Measurements from ENCODE around the gene NRGN.

Gene NRGN

GRCh38 chr11:124778281-124778680, 38.5 kb downstream of the NRGN start:
- in situ Hi-C loops (cut with MboI; ENCODE audit: low sequenced_read_pairs): no loop called here

- in situ Hi-C loops (cut with MboI; ENCODE audit: low sequenced_read_pairs): no loop called here
Observed at GRCh38 chr11:124779568-124779967, 39.8 kb downstream of the NRGN start.

- in situ Hi-C loops (cut with MboI; ENCODE audit: low sequenced_read_pairs): no loop called here
Observed at GRCh38 chr11:124783002-124783401, 43.3 kb downstream of the NRGN start.

DNA sequence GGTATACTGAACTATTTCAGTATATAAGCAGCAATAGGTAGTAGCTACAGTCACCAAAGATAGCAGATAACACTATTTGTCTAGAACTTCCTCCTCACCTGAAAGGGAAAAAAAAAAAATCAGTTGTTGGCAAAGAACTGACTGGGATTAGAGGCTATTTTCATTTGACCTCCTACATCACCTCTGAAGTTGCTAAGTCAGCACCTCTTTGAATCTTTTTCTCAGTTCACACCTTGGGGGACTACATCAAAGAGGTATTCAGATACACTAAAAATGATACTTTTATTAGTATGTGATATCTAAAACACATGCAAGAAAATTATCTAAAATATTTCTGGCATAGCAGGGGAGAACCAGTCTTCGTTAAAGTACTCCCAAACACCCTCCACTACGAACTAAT, 44.3 kb downstream of the NRGN start:
- in situ Hi-C loops (cut with MboI; ENCODE audit: low sequenced_read_pairs): no loop called here

- in situ Hi-C loops (cut with MboI; ENCODE audit: low sequenced_read_pairs): no loop called here
Observed at GRCh38 chr11:124788521-124788920, 48.8 kb downstream of the NRGN start.

GRCh38 chr11:124791626-124792341, 52.0 kb downstream of the NRGN start:
- in situ Hi-C loops (cut with MboI; ENCODE audit: low sequenced_read_pairs): no loop called here

DNA sequence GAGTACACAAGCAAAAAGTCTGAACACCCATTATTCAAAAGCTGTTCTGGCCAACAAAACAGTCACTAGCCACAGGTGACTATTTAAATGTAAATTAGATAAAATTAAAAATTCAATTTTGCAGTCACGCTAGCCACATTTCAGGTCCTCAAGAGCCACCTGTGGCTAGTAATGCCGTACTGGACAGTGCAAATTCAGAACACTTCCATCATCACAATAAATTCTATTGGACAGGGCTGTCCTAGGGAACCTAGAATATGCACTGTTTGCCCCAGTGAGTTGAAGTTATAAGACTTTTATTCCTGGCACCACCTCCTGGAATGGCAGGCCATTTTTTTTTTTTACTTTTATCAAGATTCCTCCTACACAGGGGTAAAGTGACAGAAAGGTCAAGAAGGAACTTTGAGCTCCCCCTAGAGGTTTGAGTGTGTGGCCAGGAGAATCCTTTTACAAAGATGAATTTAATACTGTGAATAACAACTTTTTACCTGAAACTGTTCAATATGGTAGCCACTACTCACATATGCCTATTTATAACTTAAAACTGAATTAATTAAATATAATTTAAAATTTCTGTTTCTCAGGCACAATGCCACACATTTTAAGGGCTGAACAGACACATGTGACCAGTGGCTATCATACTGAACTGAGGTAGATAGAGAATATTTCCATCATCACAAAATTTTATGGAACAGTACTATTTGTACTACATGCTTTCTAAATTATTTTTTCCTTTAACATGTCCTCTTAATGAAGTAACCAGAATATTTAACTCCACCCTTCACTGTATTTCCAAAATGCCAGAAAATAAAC, 53.9 kb downstream of the NRGN start:
- in situ Hi-C loops (cut with MboI; ENCODE audit: low sequenced_read_pairs): no loop called here

- in situ Hi-C loops (cut with MboI; ENCODE audit: low sequenced_read_pairs): no loop called here
Observed at GRCh38 chr11:124796312-124796711, 56.6 kb downstream of the NRGN start.

Measured in HL-60/S4 (cell line).